GM18909 (cell line): ENCODE measurements around the gene PBOV1.
"Not testable (repeated sequence)": the region's sequence is repeated elsewhere in the genome, so short reads cannot be mapped to it uniquely, and the experiment has no call there.

Source experiments
- ATAC-seq: cut with Tn5 transposase; IDR thresholded peaks from one replicate; pipeline ENCODE4 v1.9.1; 2021; ENCODE audit warnings: mild to moderate bottlenecking; ENCODE audit not compliant: unreplicated experiment, poor library complexity

The PBOV1 gene

DNA sequence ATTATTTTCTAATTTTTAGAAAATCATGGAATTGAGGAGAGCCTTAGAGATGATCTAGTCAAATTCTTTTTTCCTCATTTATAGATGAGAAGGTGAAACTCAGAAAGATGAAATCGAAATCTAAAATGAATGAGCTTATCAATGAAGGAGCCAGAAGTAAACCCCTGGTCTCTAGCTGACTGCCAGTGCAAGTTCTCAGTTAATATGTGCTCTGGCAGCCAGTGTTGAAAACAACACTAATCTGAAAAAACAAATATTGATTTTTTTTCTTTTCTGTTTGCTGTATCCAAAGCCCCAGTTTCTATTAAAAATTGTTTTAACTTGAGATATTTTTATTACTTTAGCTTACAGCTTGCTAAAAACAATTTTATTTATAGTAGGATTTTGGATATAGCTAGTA lies 21.5 kb upstream of the PBOV1 start:
- ATAC-seq, result no peak

GRCh38 chr6:138238368-138238767 lies 20.1 kb upstream of the PBOV1 start:
- no peak for ATAC-seq

- ATAC-seq, result no peak
These were observed 19.2 kb upstream of the PBOV1 start for GRCh38 chr6:138237463-138237862.

GRCh38 chr6:138235693-138236092 lies 17.4 kb upstream of the PBOV1 start:
- no peak for ATAC-seq

GRCh38 chr6:138235205-138235604 lies 16.9 kb upstream of the PBOV1 start:
- no peak for ATAC-seq

- no peak for ATAC-seq
These were observed 16.1 kb upstream of the PBOV1 start for GRCh38 chr6:138234363-138234762.

GRCh38 chr6:138231381-138231886 lies 13.1 kb upstream of the PBOV1 start:
- no peak for ATAC-seq

DNA sequence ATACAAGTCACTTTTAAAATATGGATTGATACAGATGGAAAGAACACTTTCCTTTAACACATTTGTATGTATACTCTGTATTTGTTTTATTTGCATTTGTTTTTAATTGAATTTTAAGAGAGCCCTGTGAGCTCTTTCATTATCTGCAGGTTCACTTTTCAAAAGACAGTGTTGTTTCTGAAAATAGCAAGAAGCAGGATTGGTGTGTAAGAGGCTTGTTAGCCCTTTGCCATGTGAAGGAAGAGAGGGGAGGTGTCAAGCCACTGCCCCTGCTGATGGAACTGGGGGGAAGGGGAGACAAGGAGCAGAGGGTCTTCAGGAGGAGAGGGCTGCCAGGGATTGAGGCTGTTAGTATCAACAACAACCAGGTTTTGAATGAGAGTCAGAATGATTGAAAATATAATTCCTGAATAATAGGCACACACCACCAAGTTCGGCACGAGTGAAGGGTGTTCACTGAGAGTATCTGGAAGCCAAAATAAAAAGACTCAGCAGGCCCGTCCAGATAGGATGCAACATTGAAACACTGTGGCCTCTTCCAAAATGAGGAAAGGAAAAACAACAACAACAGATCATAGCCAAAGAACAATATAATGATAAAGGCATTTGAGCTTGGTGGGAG lies 12.6 kb upstream of the PBOV1 start:
- ATAC-seq, result no peak

- no peak for ATAC-seq
These were observed 11.9 kb upstream of the PBOV1 start for GRCh38 chr6:138230221-138230620.

DNA sequence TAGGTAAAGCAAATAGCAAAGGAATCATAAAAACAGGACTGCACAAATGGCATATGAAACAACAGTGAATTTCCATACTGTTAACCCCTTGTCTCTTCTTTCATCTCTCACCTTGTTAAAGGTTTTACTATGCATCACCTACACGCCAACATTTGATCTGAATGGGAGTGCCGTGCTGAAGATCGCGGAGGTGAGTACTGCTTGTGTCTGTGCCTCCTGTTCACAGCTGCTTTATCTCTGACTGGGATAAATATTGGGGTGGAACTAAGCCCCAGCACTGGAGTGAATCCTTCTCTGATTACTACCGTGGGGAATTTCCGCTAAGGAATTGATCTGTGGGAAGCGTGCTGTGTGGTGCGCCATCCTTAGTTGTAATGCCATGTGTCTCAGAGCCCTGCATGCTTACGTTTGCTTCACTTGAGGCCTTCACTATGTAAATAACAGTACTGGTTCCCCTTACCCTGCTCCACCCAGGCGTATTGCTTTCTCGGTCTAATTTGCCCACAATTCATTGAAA lies 11.4 kb upstream of the PBOV1 start:
- ATAC-seq, result no peak

DNA sequence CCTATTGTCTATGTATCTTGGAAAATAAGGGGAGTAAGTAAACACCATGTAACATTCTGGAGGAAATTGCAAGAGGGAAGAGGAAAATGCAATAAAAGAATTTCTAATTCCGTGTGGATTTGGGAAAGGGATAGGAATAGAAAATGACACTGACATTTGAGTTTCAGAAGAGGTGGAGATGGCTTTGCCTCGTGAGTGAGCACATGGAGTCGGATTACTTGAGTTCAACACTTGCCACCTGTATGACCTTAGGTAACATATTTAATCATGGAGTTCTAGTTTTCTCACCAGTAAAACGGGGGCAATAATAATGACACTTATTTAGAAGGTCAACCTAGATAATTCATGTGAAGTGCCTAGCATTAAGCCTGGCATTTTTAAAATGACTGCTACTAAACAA lies 10.8 kb upstream of the PBOV1 start:
- ATAC-seq, result no peak

DNA sequence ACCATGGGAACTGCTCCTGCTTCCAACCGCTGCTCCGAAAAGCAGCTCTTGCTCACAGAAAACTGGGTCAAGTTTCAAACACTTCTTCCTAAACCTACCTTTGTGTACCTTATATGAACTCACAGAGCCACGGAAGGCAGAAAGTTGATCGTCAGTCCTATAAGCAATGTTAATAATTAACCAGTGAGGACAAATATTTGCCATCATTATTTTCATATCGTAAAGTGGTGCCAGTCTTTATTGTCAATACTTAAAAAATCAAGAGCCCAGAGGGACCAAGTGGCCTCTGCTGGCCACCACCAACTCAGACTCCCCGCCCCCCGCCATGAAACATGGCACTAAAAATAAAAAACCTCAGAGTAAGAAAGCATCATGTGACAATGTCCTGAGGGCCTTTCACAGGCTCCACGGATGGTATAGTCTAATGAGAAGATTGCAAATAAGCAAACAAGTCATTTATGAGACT lies 9.1 kb upstream of the PBOV1 start:
- ATAC-seq, result no peak

DNA sequence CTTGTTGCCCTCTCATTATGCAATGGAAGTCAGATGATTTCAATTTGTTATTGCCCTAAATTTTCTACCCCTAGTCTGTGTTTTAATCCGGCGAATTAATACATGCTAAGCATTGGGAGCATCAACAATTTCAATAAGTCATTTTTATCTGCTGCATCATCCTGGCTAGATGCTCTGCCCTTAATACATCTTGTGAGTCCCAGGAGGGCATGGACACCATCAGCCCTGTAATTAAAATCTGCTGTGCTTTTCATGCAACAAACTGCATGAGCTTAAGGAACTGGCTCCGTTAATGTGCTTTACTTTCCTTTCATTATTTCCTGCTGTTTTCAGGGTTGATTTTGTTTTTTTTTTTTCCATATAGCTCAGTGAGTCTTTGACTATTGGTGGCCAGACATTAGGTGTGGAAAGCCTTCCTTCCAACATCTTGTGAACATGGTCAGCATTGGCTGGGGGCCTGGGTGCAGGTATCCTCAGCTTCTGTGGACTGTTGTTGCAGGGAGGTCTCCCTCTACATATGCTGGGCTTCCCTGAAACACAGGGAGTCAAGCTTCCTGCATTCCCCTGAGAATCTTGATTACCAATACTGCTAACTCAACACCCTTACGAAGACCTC lies 8.5 kb upstream of the PBOV1 start:
- no peak for ATAC-seq

GRCh38 chr6:138225953-138226352 lies 7.7 kb upstream of the PBOV1 start:
- no peak for ATAC-seq

GRCh38 chr6:138222901-138223546 lies 4.7 kb upstream of the PBOV1 start:
- ATAC-seq, result no peak

- no peak for ATAC-seq
These were observed 1.6 kb upstream of the PBOV1 start for GRCh38 chr6:138219901-138220300.

DNA sequence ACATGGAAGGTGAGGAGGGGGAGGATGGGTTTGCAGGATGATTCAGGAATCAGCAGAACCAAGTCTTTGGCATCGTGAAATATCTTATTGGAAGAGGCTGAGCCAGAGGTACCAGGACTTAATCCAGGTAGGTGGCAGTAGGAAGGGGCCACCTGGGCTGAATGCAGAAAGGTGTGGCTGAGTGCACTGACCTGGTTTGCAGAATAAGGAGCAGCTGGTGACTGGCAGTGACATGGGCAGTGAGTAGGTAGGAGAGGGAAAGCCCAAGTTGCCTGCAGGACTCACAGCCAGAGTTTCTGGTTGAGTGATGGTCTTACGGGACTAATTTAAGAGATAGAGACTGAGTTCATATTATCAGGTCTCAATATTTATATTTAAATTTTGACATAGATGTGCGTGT lies 1.1 kb upstream of the PBOV1 start:
- no peak for ATAC-seq

- ATAC-seq, result no peak
These were observed 3.1 kb downstream of the PBOV1 start for GRCh38 chr6:138215093-138215782.

- not testable (repeated sequence) for ATAC-seq
These were observed 5.8 kb downstream of the PBOV1 start for GRCh38 chr6:138212530-138212929.

- ATAC-seq, result no peak
These were observed 6.7 kb downstream of the PBOV1 start for GRCh38 chr6:138211601-138212000.
